HG02885 (cell line): ENCODE measurements around the gene ZSWIM7.

Source experiments
- ATAC-seq: cut with Tn5 transposase; IDR thresholded peaks from one replicate; pipeline ENCODE4 v1.9.1; 2021; ENCODE audit warnings: mild to moderate bottlenecking; ENCODE audit not compliant: unreplicated experiment, poor library complexity

The ZSWIM7 gene

GRCh38 chr17:15963670-15964110, 35.8 kb downstream of the ZSWIM7 start:
- ATAC-seq, result no peak

DNA sequence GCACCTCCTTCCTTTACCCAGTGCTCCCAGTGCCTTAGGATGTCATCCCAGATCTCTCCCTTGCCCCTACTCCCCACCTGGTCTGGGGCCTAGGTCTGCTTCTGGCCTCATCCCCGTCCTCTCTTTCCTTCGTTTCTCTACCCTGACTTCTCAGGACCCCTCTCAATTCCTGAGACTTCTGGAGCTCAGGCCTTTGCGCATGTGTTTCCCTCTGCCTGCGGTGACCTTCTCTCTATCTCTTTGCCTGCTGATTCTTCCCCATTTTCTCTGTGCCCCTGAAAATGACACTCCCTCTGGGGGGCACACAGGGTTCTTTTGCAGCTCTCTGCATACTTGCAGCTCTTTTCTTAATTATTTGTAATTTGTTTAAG, 41.0 kb downstream of the ZSWIM7 start:
- ATAC-seq, result no peak

DNA sequence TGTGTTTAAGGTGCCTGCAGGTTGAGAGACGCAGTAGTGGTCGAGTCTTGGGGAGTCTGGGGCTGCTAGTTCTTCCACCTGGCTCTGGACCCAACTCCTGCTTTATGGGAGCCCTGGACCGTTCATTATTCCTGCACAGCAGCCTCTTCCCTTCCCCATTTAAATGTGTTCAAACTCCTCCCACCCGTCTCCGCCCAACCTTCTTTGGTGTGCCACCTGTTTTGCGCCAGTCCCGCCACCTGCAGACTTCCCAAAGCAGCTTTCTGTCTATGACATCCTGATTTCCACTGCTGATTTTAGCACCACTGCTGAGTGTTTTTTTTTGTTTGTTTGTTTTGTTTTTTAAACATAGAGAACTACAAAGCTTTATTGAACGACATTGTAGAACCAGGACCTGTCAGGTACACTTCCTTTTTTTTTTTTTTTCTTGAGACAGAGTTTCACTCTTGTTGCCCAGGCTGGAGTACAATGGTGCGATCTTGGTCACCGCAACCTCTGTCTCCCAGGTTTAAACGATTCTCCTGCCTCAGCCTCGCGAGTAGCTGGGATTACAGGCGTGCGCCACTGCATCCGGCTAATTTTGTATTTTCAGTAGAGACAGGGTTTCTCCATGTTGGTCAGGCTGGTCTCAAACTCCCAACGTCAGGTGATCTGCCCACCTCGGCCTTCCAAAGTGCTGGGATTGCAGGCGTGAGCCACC, 41.7 kb downstream of the ZSWIM7 start:
- no peak for ATAC-seq

GRCh38 chr17:15957206-15957605, 42.3 kb downstream of the ZSWIM7 start:
- no peak for ATAC-seq

DNA sequence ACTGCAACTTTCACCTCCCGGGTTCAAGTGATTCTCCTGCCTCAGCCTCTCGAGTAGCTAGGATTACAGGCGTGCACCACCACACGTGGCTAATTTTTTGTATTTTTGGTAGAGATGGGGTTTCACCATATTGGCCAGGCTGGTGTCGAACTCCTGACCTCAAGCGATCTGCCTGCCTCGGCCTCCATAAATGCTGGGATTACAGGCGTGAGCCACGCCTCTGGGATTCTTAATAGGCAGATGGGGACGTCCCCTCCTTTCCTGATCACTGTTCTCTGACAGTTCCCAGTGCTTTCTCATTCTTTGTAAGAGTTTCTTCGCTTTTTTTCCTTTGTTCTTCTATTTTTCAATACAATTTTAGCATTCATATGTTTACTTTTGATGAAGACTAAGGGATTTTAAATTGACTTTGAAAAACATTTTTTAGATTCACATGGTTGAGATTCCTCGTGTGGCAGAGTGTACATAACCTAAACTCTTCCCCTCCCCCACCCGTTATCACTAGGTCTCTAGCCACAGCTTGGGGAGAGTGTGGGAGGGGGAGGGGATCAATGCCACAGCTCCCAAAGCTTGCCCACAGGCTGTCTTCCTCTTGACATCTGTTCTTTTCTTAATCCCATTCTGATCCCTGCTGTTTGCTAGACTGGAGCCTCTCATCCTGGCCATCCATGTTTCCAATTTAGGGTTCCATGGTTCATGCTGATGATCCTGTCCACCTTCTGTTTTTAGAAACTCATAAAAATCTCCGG, 43.5 kb downstream of the ZSWIM7 start:
- no peak for ATAC-seq

GRCh38 chr17:15954222-15954621, 45.3 kb downstream of the ZSWIM7 start:
- ATAC-seq, result no peak

DNA sequence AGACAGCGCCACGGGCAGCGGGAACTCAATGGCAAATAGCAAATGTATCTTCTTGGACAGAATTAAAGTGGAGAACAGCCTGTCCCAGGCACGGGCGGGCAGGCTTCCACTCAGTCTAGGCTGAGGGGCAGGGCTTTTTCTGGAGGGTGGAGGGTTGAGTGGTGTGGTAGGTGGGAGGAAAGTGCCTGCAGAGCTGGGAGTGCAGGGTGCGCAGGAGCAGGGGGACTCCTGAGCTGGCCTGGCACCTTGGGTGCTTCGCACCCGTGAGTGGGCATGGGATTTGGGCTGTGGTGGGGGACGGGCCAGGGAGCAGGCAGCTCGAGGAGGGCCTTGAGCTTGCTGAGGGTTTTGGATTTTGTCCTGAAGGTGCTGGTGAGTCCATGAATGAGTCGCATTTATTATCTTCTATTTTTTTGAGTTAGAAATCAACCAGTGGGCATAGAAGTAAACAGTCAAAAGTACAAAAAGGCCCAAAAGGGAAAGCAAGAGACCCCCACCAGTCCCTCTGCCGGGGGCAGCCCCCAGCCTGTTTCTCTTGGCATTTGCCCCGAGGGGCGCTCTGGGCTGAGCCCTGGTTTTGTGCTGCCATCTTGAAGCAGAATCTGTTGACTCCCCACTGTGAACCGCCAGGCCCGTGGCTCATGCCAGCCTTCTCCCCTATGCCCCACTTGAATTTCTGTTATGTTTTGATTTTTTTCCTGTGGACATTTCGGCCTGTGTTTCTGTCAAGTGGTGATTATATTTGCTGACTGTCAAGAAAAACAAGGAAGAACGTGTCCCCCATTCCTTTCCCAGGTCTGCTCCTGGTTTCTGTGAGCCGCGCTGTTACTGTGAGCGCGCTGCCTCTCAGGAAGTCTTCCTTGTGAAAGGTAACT, 46.4 kb downstream of the ZSWIM7 start:
- ATAC-seq, result no peak

DNA sequence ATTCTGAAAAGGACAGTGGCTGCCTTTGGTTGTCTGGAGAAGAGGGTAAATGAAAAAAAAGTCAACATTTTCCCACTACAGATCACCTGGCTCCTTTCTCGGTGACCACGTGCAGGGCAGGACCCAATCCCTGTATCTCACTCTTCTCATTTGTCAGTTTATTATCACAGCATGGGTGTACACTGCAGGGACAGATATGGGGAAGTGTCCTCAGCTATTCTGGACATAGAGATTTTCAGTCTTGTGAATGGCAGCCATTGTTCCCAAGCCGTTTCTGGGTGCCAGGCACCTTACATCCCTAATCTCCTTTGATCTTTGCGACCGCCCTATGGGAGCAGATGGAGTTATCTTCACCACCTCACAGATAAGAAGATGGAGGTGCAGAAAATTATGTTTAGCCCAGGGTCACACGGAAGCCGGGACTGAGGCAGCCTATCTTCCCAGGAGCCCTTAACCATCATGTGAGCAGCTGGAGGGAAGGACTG, 47.4 kb downstream of the ZSWIM7 start:
- no peak for ATAC-seq

GRCh38 chr17:15951368-15952047, 48.0 kb downstream of the ZSWIM7 start:
- ATAC-seq, result no peak

DNA sequence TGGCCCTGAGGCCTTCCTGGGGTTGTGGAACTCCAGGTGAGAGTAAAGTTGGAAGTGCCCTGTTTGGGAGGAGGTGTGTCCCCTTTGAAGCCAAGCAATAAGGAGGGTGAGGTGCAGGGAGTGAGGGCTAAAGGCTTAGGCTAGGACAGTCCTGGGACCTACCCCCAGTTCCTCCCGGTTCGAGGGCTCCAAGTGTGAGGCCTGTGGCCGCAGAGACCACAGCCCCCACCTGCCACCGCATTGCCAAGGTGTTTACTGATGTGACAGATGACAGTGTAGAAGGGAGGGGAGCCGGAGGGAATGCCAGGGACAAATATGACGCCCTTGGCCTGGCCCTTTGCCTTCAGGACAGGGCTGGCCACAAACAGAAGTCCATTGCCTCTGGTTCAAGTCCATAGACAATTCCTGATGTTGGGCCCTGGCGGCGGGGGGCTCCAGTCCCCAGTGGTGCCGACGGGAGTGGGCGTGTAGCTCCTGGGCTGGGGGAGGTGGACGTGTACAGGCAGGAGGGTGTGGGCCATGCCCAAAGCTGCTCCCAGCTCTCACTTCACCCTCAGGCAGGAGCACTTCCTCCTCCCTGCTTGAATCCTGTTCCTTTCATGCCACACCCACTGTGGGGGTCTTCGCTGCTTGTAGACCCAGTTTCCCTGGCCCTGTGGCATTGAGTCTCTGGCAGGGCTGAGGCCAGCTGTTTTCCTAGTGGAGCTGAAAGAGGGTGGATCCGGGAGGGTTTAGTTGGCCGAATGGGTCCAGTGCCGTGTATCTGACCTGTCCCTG, 51.3 kb downstream of the ZSWIM7 start:
- no peak for ATAC-seq

- ATAC-seq, result no peak
Measured at GRCh38 chr17:15947271-15947670, 52.2 kb downstream of the ZSWIM7 start.

GRCh38 chr17:15946611-15947120, 52.8 kb downstream of the ZSWIM7 start:
- ATAC-seq, result no peak

- ATAC-seq, result no peak
Measured at GRCh38 chr17:15945527-15946191, 53.8 kb downstream of the ZSWIM7 start.

DNA sequence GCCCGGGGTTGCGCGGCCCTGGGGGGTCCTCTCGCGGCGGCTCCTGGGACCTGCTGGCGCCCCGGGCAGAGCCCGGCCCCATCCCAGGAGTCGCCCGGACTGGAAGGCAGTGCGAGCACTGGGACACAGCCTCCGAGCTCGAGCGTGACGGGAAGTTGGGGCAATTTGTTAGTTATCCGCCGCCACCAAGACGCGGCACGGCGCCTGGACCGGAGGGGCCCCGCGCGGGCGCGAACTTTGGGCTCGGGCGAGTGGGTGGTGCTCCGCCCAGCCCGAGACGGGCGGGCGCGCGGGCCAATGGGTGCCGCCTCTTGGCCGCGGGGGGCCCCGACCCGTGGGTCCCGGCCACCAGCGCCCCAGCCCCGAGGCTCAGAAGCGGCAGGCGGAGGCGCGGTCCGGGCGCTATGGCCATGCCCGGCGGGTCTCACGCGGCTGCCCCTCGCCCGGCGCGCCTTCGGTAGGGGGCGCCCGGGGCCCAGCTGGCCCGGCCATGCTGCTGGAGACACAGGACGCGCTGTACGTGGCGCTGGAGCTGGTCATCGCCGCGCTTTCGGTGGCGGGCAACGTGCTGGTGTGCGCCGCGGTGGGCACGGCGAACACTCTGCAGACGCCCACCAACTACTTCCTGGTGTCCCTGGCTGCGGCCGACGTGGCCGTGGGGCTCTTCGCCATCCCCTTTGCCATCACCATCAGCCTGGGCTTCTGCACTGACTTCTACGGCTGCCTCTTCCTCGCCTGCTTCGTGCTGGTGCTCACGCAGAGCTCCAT, 54.6 kb downstream of the ZSWIM7 start, which contains the start of gene ADORA2B:
Gene ADORA2B (plus strand): TSS at position 372 of the 768 bp plus-strand sequence. CDS start 119 bp downstream, at position 491.
- ATAC-seq, result peak; percentile 58

- no peak for ATAC-seq
Measured at GRCh38 chr17:15943971-15944758, 55.3 kb downstream of the ZSWIM7 start.

DNA sequence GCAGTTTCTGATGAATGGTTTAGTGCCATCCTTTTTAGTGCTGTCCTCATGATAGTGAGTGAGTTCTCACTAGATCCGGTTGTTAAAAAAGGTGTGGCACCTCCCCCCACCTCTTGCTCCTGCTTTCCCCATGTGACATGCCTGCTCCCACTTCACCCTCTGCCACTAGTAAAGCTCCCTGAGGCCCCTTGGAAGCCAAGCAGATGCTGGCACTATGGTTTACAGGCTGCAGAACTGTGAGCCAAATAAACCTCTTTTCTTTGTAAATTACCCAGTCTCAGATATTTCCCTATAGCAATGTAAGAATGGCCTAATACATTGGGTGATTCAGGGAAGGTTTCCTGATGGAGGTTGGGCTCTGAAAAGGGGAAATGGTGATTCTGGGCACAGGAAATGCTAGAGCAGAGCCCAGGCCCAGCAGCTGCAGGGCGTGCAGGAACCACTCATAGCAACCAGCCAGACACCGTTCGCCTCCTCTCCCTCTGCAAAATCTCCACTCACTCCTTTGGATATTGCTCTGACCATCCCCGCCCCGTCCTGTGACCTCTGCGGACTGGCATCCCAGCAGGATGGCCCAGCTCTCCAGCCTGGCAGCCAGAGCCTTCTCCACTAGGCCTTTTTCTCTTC, 57.2 kb downstream of the ZSWIM7 start:
- no peak for ATAC-seq

- ATAC-seq, result no peak
Measured at GRCh38 chr17:15941781-15942180, 57.7 kb downstream of the ZSWIM7 start.
